ENCODE measurements around the gene EPB41L1. TPM values are rescaled to one million over a fixed set of nuclear protein-coding genes. Genes with fewer than 3 reads are reported as not detected.

EPB41L1 gene
- 20.5 and 21.9 TPM in 2 replicates for total RNA-seq (2014; rRNA removed; shearing (Covaris generic))

DNA sequence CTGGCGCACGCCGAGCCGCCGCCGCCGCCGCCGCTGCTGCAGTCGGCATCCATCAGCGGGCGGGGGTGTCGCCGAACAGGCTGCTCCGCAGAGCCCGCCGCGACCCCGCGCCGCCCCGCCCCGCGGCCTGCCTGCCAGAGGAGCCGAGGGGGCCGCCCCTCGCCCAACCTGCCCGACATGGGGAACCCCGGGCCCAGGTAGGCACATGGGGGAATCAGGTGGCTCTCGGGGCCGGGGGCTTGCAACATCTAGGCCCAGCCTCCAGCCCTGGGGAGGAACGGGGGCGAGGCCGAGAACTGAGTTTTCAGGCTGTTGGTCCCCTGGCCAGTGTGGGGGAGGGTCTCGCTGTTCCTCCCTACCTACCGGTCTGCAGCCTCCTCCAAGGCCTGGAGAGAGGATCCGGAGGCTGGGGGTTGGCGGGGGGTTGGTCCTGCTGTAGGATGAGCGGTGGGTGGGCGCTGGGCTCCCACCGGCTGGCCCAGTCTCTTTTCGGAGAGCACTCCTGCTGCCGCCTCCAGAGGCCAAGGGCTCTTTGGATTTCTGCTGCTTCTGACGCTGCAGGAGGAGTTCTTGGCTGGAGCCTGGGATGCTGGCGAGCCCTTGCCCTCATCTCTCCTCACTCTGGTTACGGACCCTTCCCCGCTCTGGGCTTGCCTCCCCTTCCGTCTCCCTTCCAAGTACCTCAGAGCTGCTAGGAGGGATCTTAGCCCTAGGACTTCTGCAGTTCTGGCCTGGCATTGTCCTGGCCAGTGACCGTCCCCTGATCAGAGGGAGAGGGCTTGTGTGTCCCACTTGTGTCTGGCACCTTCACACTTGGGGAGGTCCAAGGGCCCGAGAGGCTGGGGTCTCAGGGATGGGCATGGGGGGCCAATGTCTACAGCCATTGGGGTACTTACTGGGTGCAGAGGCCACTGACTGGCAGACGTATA is at the start of gene EPB41L1:
EPB41L1 (plus strand) TSS at position 41 of the 929 bp plus-strand sequence. CDS start 19,038 bp downstream, outside the sequence.

DNA sequence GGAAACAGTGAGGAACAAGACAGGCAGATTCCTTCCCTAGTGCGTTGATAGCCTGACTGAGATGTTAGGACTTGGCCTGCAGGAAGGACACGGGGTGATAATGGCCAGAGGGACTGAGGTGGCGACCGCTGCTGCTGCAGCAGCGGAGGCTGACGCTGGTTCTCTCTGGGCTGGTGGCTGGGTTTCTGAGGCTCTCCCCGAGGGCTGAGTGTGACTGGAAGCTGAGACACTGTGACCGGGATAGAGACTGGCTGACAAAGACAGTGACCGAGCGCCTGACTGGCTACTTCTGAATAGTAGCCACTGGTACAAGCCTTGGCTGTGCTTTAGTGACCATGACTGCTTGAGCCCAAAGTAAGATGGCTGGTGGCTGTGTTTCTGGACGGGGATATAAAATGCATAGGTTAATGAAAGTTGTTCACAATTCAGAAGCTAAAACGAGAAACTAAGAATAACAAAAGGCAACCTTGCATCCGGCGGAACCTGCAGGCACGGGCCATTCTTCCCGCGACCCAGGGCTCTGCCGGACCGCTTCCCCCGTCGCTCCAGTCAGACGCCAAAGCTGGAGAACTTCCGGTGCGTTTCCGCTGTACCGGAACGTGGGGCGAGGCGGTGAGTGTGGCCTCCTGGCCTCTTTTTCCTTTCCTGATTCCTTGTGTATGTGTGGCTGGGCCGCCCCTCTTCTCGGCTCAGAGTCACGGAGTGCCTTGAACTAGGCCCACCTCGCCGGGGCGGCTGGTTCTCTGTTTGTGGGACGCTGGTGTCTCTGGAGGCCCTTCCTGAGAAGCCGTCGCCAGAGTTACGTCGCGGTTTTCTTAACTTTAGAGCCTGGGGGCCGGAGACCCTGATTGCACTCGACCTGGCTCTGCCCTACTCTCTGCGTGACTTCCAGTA is 81.6 kb downstream of the EPB41L1 start, which contains the start of gene AAR2:
AAR2 (plus strand) TSS at position 587 of the 894 bp plus-strand sequence. CDS start 3,391 bp downstream, outside the sequence.

Other genes starting within 250 kb of the EPB41L1 start
- 123 and 154 TPM in 2 replicates for gene SCAND1, start 200.2 kb upstream of the EPB41L1 start, total RNA-seq (2014; rRNA removed; shearing (Covaris generic))
- gene CNBD2, start 186.2 kb upstream of the EPB41L1 start, total RNA-seq (2014; rRNA removed; shearing (Covaris generic)): 15.7 and 18.8 TPM in 2 replicates
- gene AAR2, start 81.7 kb downstream of the EPB41L1 start, total RNA-seq (2014; rRNA removed; shearing (Covaris generic)): 43.8 and 48.4 TPM in 2 replicates
- 16.1 and 21.4 TPM in 2 replicates for gene DLGAP4, start 151.6 kb downstream of the EPB41L1 start, total RNA-seq (2014; rRNA removed; shearing (Covaris generic))

All from A375 (cell line).